ENCODE results near the gene ODAPH.
"Not testable (repeated sequence)": the region's sequence is repeated elsewhere in the genome, so short reads cannot be mapped to it uniquely, and the experiment has no call there.

ODAPH gene

GRCh38 chr4:75555294-75556164 is at the start of gene ODAPH:
Gene ODAPH, plus strand, starts transcription at chr4:75556066. Its CDS starts 17 bp downstream, at chr4:75556083.
- DNase-seq (ENCODE audit: low read depth in 2 of 2): peak; percentile 18 to 20

GRCh38 chr4:75509592-75509991 is 46.3 kb upstream of the ODAPH start:
- not testable (repeated sequence) for DNase-seq (ENCODE audit: low read depth in 2 of 2)

- DNase-seq (ENCODE audit: low read depth in 2 of 2): no peak
Observed at GRCh38 chr4:75511841-75512240, 44.0 kb upstream of the ODAPH start.

GRCh38 chr4:75512386-75513211 is 43.3 kb upstream of the ODAPH start:
- no peak for DNase-seq (ENCODE audit: low read depth in 2 of 2)

GRCh38 chr4:75513526-75514130 is 42.2 kb upstream of the ODAPH start:
- no peak for DNase-seq (ENCODE audit: low read depth in 2 of 2)

GRCh38 chr4:75514131-75514948 is 41.5 kb upstream of the ODAPH start, which contains the start of the genes RCHY1 and THAP6:
Gene RCHY1, minus strand, starts transcription at chr4:75514403. Its CDS starts 117 bp downstream, at chr4:75514286.
Gene THAP6, plus strand, starts transcription at chr4:75514473. Its CDS starts 980 bp downstream, at chr4:75515453.
- DNase-seq (ENCODE audit: low read depth in 2 of 2): peak; percentile 90 to 92

GRCh38 chr4:75514949-75515612 is 40.8 kb upstream of the ODAPH start:
- no peak for DNase-seq (ENCODE audit: low read depth in 2 of 2)

GRCh38 chr4:75516144-75516543 is 39.7 kb upstream of the ODAPH start:
- no peak for DNase-seq (ENCODE audit: low read depth in 2 of 2)

GRCh38 chr4:75519452-75519851 is 36.4 kb upstream of the ODAPH start:
- not testable (repeated sequence) for DNase-seq (ENCODE audit: low read depth in 2 of 2)

- no peak for DNase-seq (ENCODE audit: low read depth in 2 of 2)
Observed at GRCh38 chr4:75525086-75525485, 30.8 kb upstream of the ODAPH start.

GRCh38 chr4:75525910-75526309 is 30.0 kb upstream of the ODAPH start:
- no peak for DNase-seq (ENCODE audit: low read depth in 2 of 2)

GRCh38 chr4:75527482-75527881 is 28.4 kb upstream of the ODAPH start:
- no peak for DNase-seq (ENCODE audit: low read depth in 2 of 2)

- DNase-seq (ENCODE audit: low read depth in 2 of 2): no peak
Observed at GRCh38 chr4:75530556-75531322, 25.1 kb upstream of the ODAPH start.

- not testable (repeated sequence) for DNase-seq (ENCODE audit: low read depth in 2 of 2)
Observed at GRCh38 chr4:75531536-75532143, 24.2 kb upstream of the ODAPH start.

- DNase-seq (ENCODE audit: low read depth in 2 of 2): not testable (repeated sequence)
Observed at GRCh38 chr4:75533339-75533887, 22.5 kb upstream of the ODAPH start.

- not testable (repeated sequence) for DNase-seq (ENCODE audit: low read depth in 2 of 2)
Observed at GRCh38 chr4:75533926-75534325, 21.9 kb upstream of the ODAPH start.

- DNase-seq (ENCODE audit: low read depth in 2 of 2): not testable (repeated sequence)
Observed at GRCh38 chr4:75537308-75537707, 18.6 kb upstream of the ODAPH start.

GRCh38 chr4:75542824-75543223 is 13.0 kb upstream of the ODAPH start:
- DNase-seq (ENCODE audit: low read depth in 2 of 2): no peak

- DNase-seq (ENCODE audit: low read depth in 2 of 2): not testable (repeated sequence)
Observed at GRCh38 chr4:75544220-75544619, 11.6 kb upstream of the ODAPH start.

Data from stimulated activated CD8-positive, alpha-beta memory T cell treated with anti-CD3 and anti-CD28 coated beads, Interleukin-15, amount 100 ng/mL, for 48 hours (primary cell).